CD4-positive, alpha-beta T cell treated with Interferon alpha-2 for 1 hour (primary cell): ENCODE results near the gene PCLAF.
A peak's percentile ranks its signal among the peaks of the same experiment; 100 is the strongest.
"Not testable (repeated sequence)": the region's sequence is repeated elsewhere in the genome, so short reads cannot be mapped to it uniquely, and the experiment has no call there.

Experiments used
- DNase-seq, 2 donors: peaks; one replicate each; pipeline ENCODE4 v3.0.0-alpha.2; 2020 to 2022

PCLAF gene

DNA sequence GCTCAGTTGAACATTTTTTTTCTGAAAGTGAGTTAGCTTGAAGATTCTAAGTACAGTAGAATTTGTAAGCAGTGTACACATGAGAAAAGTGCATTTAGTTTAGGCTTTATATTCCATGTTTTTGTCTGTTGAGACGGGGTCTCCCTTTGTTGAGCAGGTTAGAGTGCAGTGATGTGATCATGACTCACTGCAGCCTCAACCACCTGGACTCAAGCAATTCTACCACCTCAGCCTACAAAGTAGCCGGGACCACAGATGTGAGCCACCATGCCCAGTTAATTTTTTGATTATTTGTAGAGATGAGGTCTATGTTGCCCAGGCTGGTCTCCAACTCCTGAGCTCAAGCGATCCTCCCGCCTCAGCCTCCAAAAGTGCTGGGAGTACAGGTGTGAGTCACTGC lies 20.0 kb downstream of the PCLAF start:
- no peak for DNase-seq

- DNase-seq: no peak
Observed at GRCh38 chr15:64356710-64357040, 24.6 kb downstream of the PCLAF start.

DNA sequence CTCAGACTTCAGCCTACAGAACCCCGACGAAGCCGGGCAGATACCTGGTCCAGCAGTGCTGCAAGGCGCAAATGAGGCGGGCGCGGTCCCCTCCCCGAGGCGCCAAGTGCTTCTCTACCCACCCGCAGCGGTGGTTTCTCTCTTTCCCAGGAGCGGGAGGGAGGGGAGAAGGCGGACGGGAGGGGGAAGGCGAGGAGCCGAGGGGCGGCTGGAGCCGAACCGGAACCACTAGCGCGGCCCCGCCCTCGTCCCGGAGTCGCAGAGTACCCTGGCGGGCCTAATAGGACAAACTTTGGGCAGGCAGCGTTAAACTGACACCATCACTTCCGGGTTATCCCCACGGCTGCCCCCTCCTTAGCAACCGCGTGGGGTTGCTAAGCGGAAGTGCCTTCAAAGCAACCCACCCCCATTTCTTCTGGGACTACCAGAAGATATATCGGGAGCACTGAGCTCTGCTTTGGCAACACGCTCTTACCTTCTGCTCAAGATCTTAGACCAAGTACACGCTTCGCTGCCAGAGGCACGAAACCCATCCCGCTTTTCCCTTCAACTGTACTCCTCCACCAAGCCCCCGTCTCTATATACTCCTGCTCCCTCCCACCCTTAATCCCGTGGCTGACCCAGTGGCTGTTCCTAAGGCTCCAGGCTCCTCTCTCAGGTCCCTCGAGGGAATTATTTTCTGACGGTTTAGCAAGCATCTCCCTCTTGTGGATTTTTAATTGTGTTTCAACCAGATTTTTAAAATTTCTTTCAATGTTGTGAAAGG lies 25.1 kb downstream of the PCLAF start, which contains the start of gene CSNK1G1:
CSNK1G1 (minus strand) TSS at position 230 of the 766 bp plus-strand sequence. CDS start 55,674 bp downstream, outside the sequence.
- DNase-seq: peak; percentile 93 to 94

DNA sequence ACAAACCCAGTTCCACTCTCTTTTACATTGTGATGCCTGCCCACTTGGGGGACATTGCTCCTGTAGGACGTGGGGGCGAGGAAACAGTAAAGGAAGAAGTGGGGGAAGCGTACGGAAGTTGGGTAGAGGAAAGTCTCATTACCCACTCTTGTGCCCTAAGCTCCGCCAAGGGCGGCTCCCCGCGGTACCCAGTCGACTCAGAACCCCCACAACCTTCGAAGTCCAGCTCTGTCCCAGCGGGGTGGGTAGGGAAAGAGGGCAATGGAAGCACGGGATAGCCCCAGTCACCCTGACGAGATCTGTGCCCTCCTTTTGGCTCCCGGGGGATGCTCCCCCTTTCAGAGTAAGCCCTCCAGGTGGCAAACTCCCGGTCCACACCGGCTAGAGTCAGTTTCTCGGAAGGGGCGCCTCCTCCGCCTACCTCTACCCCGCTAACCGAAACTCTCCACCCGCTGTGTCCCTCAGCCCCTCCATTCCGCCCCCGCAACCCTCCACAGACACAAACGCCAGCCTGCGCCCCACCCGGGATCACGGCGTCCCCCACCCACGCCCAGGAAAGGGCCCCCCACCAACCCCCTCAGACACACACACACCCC lies 25.8 kb downstream of the PCLAF start:
- DNase-seq: peak; percentile 15 to 53

DNA sequence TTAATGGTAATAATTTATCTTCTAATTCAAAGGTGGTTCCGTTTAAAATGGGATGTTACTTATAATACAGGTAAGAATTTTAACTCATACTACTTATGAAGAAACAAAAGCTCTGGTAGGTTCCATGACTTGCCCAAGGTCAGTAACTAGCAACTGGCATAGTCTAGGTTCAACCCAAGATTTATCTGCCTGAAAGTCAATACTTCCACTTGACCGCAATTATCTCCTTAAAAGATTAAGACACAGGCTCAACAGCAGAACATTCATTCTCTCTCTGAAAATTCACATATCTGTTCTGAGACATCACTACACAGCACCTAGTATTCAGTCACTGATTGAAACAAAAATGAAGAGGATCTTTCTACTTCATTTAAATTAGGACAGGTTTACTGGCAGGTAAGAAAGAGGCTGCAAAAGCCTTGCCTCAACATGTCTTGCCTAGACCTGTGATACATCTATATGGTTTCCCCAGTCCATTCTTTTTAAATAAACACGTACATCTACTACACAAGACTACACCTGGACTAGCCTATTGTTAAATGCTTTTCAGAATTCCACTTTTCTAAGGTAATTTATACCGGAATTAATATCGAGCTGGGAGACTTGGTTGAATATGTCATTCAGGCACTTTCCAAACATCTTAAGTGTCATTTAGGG lies 26.4 kb downstream of the PCLAF start:
- no peak for DNase-seq

DNA sequence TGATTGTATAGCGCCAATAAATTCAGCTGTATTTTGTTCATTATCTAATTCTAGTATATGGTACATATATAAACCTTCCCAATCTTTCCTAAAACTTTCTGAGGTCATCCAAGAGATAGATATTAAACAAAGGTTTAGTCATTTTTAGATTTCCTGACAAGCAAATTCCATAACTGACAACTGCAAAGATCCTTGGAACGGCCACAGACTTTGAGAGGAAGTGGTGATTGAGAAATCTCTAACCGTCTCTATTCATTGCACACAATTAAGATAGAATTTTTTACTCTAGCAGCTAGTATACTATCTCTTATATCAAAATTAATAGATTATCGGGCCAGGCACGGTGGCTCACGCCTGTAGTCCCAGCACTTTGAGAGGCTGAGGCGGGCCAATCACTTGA lies 30.0 kb downstream of the PCLAF start:
- no peak for DNase-seq

GRCh38 chr15:64349375-64349774 lies 31.9 kb downstream of the PCLAF start:
- no peak for DNase-seq

DNA sequence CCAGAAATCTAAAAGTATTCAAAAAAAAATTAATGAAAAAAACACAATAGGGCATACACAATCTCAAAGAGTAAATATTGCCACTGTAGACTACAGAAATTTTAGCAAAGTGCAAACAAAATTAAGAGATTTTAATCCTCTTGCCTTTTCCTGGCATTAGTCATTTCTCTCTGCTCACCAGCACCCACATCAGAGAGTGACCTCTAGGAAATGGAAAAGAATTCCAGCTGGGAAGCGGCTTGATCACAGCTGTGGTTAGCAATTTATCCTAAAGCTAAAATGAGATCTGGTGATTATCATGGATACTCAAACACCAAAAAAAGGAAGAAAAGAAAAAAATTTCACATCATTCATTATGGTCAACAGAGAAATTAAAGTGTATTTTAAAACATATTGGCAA lies 32.8 kb downstream of the PCLAF start:
- no peak for DNase-seq

- DNase-seq: not testable (repeated sequence)
Observed at GRCh38 chr15:64346242-64346641, 35.0 kb downstream of the PCLAF start.

- no peak for DNase-seq
Observed at GRCh38 chr15:64344651-64345294, 36.5 kb downstream of the PCLAF start.

GRCh38 chr15:64343841-64344240 lies 37.4 kb downstream of the PCLAF start:
- no peak for DNase-seq

GRCh38 chr15:64343222-64343621 lies 38.0 kb downstream of the PCLAF start:
- no peak for DNase-seq

GRCh38 chr15:64341961-64342360 lies 39.3 kb downstream of the PCLAF start:
- DNase-seq: no peak

- no peak for DNase-seq
Observed at GRCh38 chr15:64340355-64340754, 40.9 kb downstream of the PCLAF start.

GRCh38 chr15:64337761-64338160 lies 43.5 kb downstream of the PCLAF start:
- DNase-seq: no peak

GRCh38 chr15:64333986-64334929 lies 47.0 kb downstream of the PCLAF start:
- DNase-seq: peak; percentile 5 to 60

GRCh38 chr15:64333516-64333915 lies 47.7 kb downstream of the PCLAF start:
- no peak for DNase-seq

DNA sequence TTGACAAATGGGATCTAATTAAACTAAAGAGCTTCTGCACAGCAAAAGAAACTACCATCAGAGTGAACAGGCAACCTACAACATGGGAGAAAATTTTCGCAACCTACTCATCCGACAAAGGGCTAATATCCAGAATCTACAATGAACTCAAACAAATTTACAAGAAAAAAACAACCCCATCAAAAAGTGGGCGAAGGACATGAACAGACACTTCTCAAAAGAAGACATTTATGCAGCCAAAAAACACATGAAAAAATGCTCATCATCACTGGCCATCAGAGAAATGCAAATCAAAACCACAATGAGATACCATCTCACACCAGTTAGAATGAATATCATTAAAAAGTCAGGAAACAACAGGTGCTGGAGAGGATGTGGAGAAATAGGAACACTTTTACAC lies 49.6 kb downstream of the PCLAF start:
- not testable (repeated sequence) for DNase-seq

DNA sequence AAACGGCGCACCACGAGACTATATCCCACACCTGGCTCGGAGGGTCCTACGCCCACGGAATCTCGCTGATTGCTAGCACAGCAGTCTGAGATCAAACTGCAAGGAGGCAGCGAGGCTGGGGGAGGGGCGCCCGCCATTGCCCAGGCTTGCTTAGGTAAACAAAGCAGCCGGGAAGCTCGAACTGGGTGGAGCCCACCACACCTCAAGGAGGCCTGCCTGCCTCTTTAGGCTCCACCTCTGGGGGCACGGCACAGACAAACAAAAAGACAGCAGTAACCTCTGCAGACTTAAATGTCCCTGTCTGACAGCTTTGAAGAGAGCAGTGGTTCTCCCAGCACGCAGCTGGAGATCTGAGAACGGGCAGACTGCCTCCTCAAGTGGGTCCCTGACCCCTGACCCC lies 54.3 kb downstream of the PCLAF start:
- not testable (repeated sequence) for DNase-seq

DNA sequence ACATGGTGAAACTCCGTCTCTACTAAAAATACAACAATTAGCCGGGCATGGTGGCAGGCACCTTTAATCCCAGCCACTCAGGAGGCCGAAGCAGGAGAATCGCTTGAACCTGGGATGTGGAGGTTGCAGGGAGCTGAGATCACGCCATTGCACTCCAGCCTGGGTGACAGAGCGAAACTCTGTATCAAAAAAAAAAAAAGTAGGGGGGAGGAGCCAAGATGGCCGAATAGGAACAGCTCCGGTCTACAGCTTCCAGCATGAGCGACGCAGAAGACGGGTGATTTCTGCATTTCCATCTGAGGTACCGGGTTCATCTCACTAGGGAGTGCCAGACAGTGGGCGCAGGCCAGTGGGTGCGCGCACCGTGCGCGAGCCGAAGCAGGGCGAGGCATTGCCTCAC lies 54.8 kb downstream of the PCLAF start:
- DNase-seq: not testable (repeated sequence)

- DNase-seq: no peak
Observed at GRCh38 chr15:64324165-64324877, 56.9 kb downstream of the PCLAF start.

- DNase-seq: no peak
Observed at GRCh38 chr15:64315216-64315615, 66.0 kb downstream of the PCLAF start.
